GM18511 (cell line): ENCODE results near the gene NAA35.

Experiments
- ATAC-seq: cut with Tn5 transposase; IDR thresholded peaks from one replicate; pipeline ENCODE4 v1.9.1; 2021; ENCODE audit warnings: mild to moderate bottlenecking, moderate library complexity; ENCODE audit not compliant: unreplicated experiment

The NAA35 gene

DNA sequence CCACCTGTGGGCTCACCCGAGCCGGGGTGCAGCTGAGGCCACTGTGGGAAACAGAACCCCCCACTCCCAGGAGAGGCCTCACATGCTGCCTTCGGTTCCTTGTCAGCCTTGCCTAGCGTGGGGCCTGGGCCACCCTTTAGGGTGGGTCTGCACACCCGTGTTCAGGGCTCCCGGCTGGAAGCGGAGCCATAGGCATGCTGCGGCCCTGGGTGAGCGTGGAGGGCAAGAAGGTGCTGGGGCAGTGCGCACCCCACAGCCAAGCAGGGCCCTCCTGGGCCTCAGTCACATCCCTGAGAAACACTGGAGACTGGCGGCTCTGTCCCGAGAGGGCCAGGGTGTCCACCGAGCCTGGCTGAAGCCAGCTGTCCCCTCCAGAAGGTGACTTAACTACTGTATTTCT, 116.5 kb downstream of the NAA35 start:
- no peak for ATAC-seq

DNA sequence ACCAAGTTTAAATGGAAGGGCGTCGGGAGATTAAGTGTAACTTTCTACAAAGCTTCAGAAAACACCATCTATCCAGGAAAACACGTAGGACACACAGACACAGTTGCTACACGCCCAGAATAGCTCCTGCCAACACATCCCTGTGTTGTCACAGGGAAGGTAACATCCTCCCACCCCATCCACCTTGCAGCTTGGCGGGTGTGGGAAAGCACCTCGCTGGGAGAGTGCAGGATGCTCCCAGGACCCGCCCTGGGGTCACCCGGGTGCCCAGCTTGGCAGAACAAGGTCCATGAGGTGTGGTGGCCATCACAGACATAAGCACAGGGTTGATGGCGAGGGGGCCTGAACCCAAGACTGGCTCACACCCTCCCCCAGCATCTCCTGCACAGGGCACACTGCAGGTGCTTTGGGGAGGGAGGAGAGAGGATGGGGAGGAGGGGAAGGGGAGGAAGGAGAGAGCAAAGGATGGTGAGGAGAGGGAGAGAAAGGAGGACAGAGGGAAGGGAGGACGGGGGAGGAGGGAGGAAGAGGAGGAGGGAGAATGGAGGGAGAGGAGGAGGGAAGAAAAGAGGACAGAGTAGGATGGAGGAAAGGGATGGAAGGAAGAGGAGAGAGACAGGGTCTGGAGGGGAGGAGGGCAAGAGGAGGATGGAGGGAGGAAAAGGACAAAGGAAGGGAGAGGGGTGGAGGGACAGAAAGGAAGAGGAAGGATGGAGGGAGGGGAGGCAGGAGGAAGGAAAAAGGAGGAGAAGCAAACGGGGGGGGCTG, 121.2 kb downstream of the NAA35 start:
- ATAC-seq = no peak

DNA sequence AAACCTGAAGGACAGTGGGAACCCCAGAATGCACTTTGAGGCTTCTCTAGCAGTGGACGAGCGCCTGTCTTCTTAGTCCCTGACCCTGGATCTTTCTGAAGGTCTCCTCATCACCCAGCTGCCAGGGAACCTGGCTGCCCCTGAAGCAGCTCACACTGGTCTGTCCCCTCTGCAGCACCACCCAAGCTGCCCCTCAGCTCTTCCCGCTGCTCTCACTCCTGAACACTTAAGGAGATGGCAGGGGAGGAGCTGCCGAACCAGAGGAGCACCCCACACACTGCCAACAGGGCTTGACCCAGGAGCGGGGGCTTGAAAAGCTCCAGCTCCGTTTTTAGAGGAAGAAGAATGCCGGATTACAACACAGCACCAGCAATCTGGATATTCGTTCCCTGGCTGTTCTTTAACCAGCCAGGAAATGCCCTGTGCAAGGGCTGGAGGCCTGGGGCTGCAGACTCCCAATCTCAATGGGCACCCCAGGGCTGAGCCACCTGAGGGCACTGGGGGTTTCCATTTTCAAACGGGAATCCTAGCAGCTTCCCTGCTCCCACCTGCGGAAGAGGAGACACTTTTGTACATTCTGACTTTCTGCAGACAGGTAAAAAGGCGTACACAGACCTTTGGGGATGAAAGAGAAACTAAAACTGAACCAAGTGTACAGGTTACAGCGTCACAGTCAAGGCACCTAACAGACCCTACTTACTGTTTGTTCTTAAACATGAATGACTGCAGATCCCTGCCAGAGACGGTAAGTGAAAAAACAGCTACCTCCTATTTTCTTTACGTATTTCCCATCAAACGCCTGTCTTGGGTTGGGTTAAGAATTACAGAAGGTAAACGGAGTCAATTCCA, 122.1 kb downstream of the NAA35 start:
- no peak for ATAC-seq

GRCh38 chr9:86064220-86064619, 123.3 kb downstream of the NAA35 start:
- no peak for ATAC-seq

GRCh38 chr9:86069206-86069869, 128.4 kb downstream of the NAA35 start:
- no peak for ATAC-seq
